NCI-H1048 (cell line): ENCODE results near the gene PCDHGA10.
A peak's percentile ranks its signal among the peaks of the same experiment; 100 is the strongest.
"Not testable (repeated sequence)": the region's sequence is repeated elsewhere in the genome, so short reads cannot be mapped to it uniquely, and the experiment has no call there.

ENCODE experiments used
- DNase-seq: peaks from one replicate; lab custom pipeline; 2025; lab: John Stamatoyannopoulos, UW

PCDHGA10 gene

GRCh38 chr5:141420855-141421488 lies 8.2 kb downstream of the PCDHGA10 start, which contains the start of gene PCDHGA11:
PCDHGA11 (plus strand) TSS chr5:141421051; CDS start chr5:141421228, 177 bp downstream.
- DNase-seq, result no peak

GRCh38 chr5:141421489-141421855 lies 8.7 kb downstream of the PCDHGA10 start:
- DNase-seq, result no peak

GRCh38 chr5:141422742-141423291 lies 10.0 kb downstream of the PCDHGA10 start:
- no peak for DNase-seq

- no peak for DNase-seq
Observed at GRCh38 chr5:141427783-141428426, 15.1 kb downstream of the PCDHGA10 start.

- no peak for DNase-seq
Observed at GRCh38 chr5:141430332-141431113, 17.7 kb downstream of the PCDHGA10 start, which contains the start of gene PCDHGA12. PCDHGA12 (plus strand) TSS chr5:141430507; CDS start chr5:141430760, 253 bp downstream.

- no peak for DNase-seq
Observed at GRCh38 chr5:141431286-141431685, 18.5 kb downstream of the PCDHGA10 start.

- not testable (repeated sequence) for DNase-seq
Observed at GRCh38 chr5:141432308-141432707, 19.5 kb downstream of the PCDHGA10 start.

GRCh38 chr5:141432726-141433125 lies 19.9 kb downstream of the PCDHGA10 start:
- not testable (repeated sequence) for DNase-seq

GRCh38 chr5:141434006-141434405 lies 21.2 kb downstream of the PCDHGA10 start:
- DNase-seq, result no peak

- no peak for DNase-seq
Observed at GRCh38 chr5:141437221-141437620, 24.4 kb downstream of the PCDHGA10 start.

- DNase-seq, result peak; percentile 49
Observed at GRCh38 chr5:141439411-141440141, 26.8 kb downstream of the PCDHGA10 start.

GRCh38 chr5:141440341-141440740 lies 27.6 kb downstream of the PCDHGA10 start:
- no peak for DNase-seq

GRCh38 chr5:141441571-141442170 lies 28.9 kb downstream of the PCDHGA10 start:
- DNase-seq, result no peak

GRCh38 chr5:141465351-141465750 lies 52.6 kb downstream of the PCDHGA10 start:
- DNase-seq, result no peak
